Measurements from ENCODE around the gene RGL4. TPM values are rescaled to one million over a fixed set of nuclear protein-coding genes. Genes with fewer than 3 reads are reported as not detected.

Gene RGL4
- polyA plus RNA-seq, 3 donors = 2.3 to 2.4 (median 2.3) TPM

GRCh38 chr22:23682827-23683355 lies 7.9 kb upstream of the RGL4 start:
- no peaks in the 10 kb centered on the region for H3K4me1 ChIP-seq (ENCODE audit: control insufficient read depth in 1 of 2, insufficient read depth in 2 of 2, low read length in 2 of 2)
- no peak overlapping the region for H3K9ac ChIP-seq (ENCODE audit: insufficient read depth, low read length, poor library complexity, severe bottlenecking)
- 91% methylated on average over 4 of the region's 4 CpGs for WGBS (ENCODE audit: insufficient coverage)
- no peak for TF ChIP-seq CTCF (IDR thresholded peaks at IDR 0.05)
- peaks cover 35 to 60% of the 10 kb centered on the region in 2 donors for H3K36me3 Mint-ChIP-seq
- DNase-seq = no peak
- H3K27me3 ChIP-seq (ENCODE audit: control insufficient read depth in 2 of 2, insufficient read depth in 2 of 2, low read length in 2 of 2) = no peaks in the 10 kb centered on the region
- no peak overlapping the region for H2AFZ ChIP-seq (ENCODE audit: insufficient read depth, low read depth, low read length, poor library complexity, severe bottlenecking)
- H3K4me1 Mint-ChIP-seq = peaks cover 5% of the 10 kb centered on the region
- peaks cover 10 to 60% of the 10 kb centered on the region in 2 donors for H3K36me3 ChIP-seq (replicated peaks in 1 of 2; ENCODE audit: control insufficient read depth in 1 of 2, insufficient read depth in 2 of 2, low read length in 2 of 2)
- no peaks in the 10 kb centered on the region for H4K20me1 ChIP-seq (ENCODE audit: insufficient read depth, low read length)
- H3K27me3 Mint-ChIP-seq (ENCODE audit: low read depth in 3 of 3) = no peaks in the 10 kb centered on the region
- H3K79me2 ChIP-seq (ENCODE audit: insufficient read depth, low read length) = no peaks in the 10 kb centered on the region
- no peak overlapping the region for H3K27ac ChIP-seq (ENCODE audit: low read depth in 1 of 2, low read length in 2 of 2)
- H3K9me3 ChIP-seq (replicated peaks in 1 of 2; ENCODE audit: control insufficient read depth in 1 of 2, insufficient read depth in 1 of 2, low read length in 2 of 2) = no peaks in the 10 kb centered on the region
- no peaks in the 10 kb centered on the region for H3K9me3 Mint-ChIP-seq
- H3K4me2 ChIP-seq (replicated peaks; ENCODE audit: extremely low read depth, low read length, poor library complexity, severe bottlenecking) = no peak overlapping the region
- no peak overlapping the region for H3K4me3 ChIP-seq (replicated peaks in 1 of 3; ENCODE audit: low read depth in 2 of 3, low read length in 3 of 3)
- peak overlapping the region in 3 of 7 donors; percentile 2 to 12 (median 7) for H3K27ac Mint-ChIP-seq
- H3K4me3 Mint-ChIP-seq = no peak overlapping the region
- intact Hi-C loops (cut with micrococcal nuclease) = no loop called here

GRCh38 chr22:23683545-23683944 lies 7.3 kb upstream of the RGL4 start:
- Mint-ChIP-seq H3K36me3 (peaks cover 35 to 59% of the 10 kb centered on the region in 2 donors), H3K27ac (peak overlapping the region in 2 of 7 donors; percentile 37 to 38), H3K9me3 (no peaks in the 10 kb centered on the region), H3K4me1 (peaks cover 5% of the 10 kb centered on the region), H3K27me3 (ENCODE audit: low read depth in 3 of 3) (no peaks in the 10 kb centered on the region), H3K4me3 (no peak overlapping the region)
- H4K20me1 ChIP-seq (ENCODE audit: insufficient read depth, low read length) = no peaks in the 10 kb centered on the region
- no peak for DNase-seq
- no peak overlapping the region for H3K27ac ChIP-seq (ENCODE audit: low read depth in 1 of 2, low read length in 2 of 2)
- TF ChIP-seq CTCF (IDR thresholded peaks at IDR 0.05) = no peak
- intact Hi-C loops (cut with micrococcal nuclease) = no loop called here
- H3K4me2 ChIP-seq (replicated peaks; ENCODE audit: extremely low read depth, low read length, poor library complexity, severe bottlenecking) = no peak overlapping the region
- no peaks in the 10 kb centered on the region for H3K4me1 ChIP-seq (ENCODE audit: control insufficient read depth in 1 of 2, insufficient read depth in 2 of 2, low read length in 2 of 2)
- WGBS (ENCODE audit: insufficient coverage) = 98% methylated on average over 8 of the region's 8 CpGs
- H2AFZ ChIP-seq (ENCODE audit: insufficient read depth, low read depth, low read length, poor library complexity, severe bottlenecking) = no peak overlapping the region
- H3K79me2 ChIP-seq (ENCODE audit: insufficient read depth, low read length) = no peaks in the 10 kb centered on the region
- no peaks in the 10 kb centered on the region for H3K27me3 ChIP-seq (ENCODE audit: control insufficient read depth in 2 of 2, insufficient read depth in 2 of 2, low read length in 2 of 2)
- H3K9ac ChIP-seq (ENCODE audit: insufficient read depth, low read length, poor library complexity, severe bottlenecking) = no peak overlapping the region
- H3K36me3 ChIP-seq (replicated peaks in 1 of 2; ENCODE audit: control insufficient read depth in 1 of 2, insufficient read depth in 2 of 2, low read length in 2 of 2) = peaks cover 10 to 66% of the 10 kb centered on the region in 2 donors
- no peaks in the 10 kb centered on the region for H3K9me3 ChIP-seq (replicated peaks in 1 of 2; ENCODE audit: control insufficient read depth in 1 of 2, insufficient read depth in 1 of 2, low read length in 2 of 2)
- no peak overlapping the region for H3K4me3 ChIP-seq (replicated peaks in 1 of 3; ENCODE audit: low read depth in 2 of 3, low read length in 3 of 3)

Measured in CD14-positive monocyte (primary cell).